Vagina (tissue), 2 donors: ENCODE measurements around the gene CAMSAP1.

Source experiments
- CTCF ChIP-seq, 3 experiments: fragments of 450-650 bp in 2 of 3; fragments of 200-600 bp in 1 of 3; sonication (generic) in 1 of 3; IDR thresholded peaks; one replicate each; pipeline ENCODE4 v1.5.1; 2017 to 2019; ENCODE audit warnings: antibody characterized with exemption in 3 of 3, mild to moderate bottlenecking in 2 of 3, moderate library complexity in 2 of 3
- POLR2A ChIP-seq, 2 donors: fragments of 450-650 bp; IDR thresholded peaks; one replicate each; pipeline ENCODE4 v1.6.1; 2017; ENCODE audit warnings: antibody characterized with exemption in 2 of 2, mild to moderate bottlenecking in 2 of 2, moderate library complexity in 2 of 2

GRCh38 chr9:135774794-135775525 is 132.4 kb downstream of the CAMSAP1 start:
- TF ChIP-seq CTCF (IDR thresholded peaks at IDR 0.05) (no peak), POLR2A (IDR thresholded peaks at IDR 0.05) (no peak)
